GM21423 (cell line): ENCODE results near the gene SMG9.
"Not testable (repeated sequence)": the region's sequence is repeated elsewhere in the genome, so short reads cannot be mapped to it uniquely, and the experiment has no call there.

Source experiments
- ATAC-seq: cut with Tn5 transposase; IDR thresholded peaks from one replicate; pipeline ENCODE4 v1.9.1; 2021; ENCODE audit warnings: mild to moderate bottlenecking, moderate library complexity; ENCODE audit not compliant: unreplicated experiment

SMG9 gene

DNA sequence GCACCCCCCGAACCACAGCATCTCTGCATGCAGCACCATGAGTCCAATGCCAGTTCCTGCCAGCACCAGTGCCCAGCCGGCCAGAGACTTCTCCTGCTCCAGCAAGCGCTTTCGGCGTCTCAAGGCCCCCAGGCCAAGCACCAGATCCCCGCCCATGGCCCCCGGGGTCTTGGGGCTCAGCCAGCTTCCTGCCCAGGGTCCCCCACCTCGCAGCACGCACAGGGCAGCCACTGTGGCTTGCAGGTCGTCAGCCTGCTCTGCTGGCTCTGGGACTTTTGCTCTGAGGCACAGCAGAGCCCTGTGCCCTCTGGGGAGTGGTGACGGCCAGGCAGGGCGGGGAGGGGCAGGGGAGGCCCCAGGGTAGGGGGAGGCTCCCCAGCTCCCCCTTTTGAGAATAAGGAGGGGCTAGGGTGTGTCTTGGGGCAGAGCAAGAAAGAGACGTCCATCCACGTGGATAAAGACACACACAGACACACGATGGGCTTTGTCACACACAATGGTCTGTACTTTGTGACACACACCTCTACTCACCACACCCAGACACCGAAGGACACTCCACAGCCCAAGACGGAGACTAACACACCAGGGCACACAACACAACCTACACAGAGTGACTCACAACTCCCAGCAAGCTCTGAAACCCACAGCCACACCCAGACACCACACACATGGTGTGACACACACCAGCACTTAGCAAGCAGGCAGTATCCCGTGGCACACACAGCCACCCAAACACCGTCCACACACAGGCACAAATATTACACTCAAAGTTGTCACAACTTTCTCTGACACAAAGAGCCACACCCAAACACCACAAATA, 26.2 kb upstream of the SMG9 start, which contains the start of gene KCNN4:
Gene KCNN4, minus strand, starts transcription at position 268 of the 820 bp plus-strand sequence. Its CDS starts 112 bp downstream, at position 156.
- ATAC-seq: no peak

DNA sequence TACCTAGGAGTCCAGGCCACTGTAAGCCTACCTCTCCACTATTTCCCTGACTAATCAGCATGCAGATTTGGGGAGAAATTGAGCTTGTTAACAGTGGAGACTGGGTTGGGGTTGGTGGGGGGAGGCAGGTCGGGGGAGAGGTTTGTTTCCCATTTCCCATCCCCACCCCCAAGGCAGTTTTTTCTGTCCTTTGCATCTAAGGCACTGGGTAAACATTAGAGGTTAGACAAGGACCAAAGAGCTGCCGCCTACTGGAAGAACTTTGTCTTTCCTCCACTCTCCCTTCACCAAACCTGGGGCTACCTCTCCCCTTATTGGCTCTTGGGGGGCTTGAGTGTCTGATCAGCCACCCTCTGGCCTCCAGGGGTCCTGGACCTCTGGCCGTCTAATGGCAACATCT, 25.1 kb upstream of the SMG9 start:
- ATAC-seq: no peak

GRCh38 chr19:43779147-43779819, 24.5 kb upstream of the SMG9 start:
- no peak for ATAC-seq

DNA sequence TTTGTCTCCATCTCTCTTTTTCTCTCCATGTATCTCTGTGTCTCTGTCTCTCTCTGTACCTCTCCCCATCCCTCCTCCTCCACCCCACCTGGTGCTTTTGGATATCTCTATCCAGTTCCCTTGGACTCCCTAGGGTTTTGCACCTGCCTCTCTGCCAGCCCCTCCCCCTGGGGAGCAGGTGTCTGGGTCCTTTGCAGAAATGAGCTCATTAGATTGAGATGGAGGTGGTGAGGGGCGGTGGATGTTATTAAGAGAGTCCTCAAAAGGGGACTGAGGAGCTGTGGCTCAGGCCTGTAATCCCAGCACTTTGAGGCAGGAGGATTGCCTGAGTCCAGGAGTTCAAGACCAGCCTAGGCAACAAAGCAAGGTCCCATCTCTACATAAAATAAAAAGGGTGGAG, 23.9 kb upstream of the SMG9 start:
- no peak for ATAC-seq

GRCh38 chr19:43777163-43777695, 22.5 kb upstream of the SMG9 start:
- no peak for ATAC-seq

DNA sequence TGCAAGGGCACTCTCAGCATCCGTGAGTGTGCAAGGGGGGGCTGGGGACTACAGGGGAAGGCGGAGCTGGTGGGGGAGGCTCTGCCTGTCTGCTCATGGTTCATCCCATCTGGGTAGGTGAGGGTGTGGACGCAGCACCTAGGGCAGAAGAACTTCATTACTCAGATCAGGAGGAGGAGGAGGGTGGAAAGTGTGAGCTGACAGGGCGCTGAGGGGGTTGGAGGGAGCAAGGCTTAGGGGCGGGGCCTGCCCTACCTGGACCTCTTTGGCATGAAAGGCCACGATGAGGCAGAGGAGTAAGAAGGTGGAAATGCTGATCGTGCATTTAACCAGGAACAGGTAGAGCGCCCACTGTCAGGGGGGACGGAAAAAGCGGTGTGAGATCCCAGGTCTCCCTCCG, 21.5 kb upstream of the SMG9 start:
- ATAC-seq: no peak

DNA sequence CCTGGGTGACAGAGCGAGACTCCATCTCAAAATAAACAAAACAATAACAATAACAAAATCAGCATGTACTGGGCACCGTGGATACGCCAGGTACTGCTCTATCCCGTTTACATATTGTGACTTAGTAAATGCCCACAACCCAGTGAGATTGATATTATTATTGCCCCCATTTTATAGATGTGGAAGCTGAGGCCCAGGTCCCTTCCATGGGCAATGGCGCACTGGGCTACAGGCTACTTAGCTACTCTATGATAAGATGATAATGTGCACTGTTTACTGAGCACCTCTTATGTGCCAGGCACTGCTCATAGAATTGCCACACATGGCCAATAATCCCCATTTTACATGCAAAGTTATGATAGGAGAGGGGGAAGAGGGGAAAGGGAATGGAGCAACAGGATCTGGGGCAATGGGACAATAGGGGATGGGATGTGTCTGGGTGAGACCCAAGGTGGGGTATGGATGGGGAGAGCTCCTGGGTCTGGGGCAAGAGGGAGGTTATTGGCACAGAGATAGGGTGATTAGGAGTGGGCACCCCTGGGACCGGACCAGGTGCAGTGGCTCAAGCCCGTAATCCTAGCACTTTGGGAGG, 20.6 kb upstream of the SMG9 start:
- ATAC-seq: no peak

GRCh38 chr19:43774940-43775258, 20.1 kb upstream of the SMG9 start:
- ATAC-seq: not testable (repeated sequence)

GRCh38 chr19:43774103-43774939, 19.6 kb upstream of the SMG9 start:
- ATAC-seq: no peak

DNA sequence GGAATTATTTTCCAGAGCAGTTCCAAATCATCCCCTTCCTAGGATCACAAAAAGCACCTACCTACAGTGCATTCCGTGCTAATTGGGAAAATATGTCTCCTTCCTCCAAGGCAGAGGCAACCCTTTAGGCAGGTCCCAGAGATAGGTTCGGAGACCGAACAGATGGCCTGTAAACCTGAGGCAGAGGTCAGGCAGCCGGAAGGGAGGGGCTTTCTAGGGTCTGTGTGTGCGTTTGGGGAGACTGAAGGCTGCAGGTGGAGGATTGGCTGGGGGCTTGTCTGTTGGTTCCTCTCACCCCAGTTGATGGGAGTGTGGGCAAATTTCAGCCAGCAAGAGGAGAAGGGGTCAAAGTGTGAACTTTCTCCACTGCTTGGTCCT, 19.0 kb upstream of the SMG9 start:
- no peak for ATAC-seq

GRCh38 chr19:43769256-43769655, 14.5 kb upstream of the SMG9 start:
- no peak for ATAC-seq

- no peak for ATAC-seq
Observed at GRCh38 chr19:43768273-43769050, 13.7 kb upstream of the SMG9 start.

DNA sequence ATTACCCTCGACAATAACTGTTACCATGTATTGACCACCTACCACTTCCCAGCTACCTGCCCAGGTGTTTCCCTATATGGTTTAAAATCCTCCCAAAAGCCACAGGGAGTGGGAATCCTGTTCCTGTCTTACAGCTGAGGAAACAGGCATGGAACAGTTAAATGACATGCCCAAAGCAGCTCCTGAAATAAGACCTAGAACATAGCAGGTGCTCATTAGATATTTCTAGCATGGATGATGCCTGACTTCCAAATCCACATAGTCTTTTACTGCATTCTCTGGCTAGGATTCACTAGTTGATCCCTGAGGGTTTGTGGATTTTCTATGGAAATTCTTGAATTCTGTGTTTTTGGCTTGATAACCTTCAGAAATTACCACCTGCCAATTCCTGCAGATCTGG, 13.1 kb upstream of the SMG9 start:
- ATAC-seq: no peak

- no peak for ATAC-seq
Observed at GRCh38 chr19:43767316-43767715, 12.6 kb upstream of the SMG9 start.

DNA sequence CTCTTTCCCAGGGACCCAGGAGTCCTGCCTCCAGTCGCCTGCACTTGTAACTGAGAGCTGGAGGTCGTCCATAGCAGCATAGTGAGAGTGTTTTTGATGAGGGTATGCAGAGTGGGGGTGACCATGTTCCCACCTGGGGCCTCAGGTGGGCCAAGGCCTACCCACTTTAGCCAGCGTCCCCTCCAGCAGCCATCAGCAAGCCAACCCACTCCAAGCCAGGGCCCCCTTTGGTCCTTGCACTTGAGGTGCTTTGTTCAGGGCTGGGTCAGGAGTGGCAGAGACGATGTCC, 11.9 kb upstream of the SMG9 start:
- no peak for ATAC-seq

DNA sequence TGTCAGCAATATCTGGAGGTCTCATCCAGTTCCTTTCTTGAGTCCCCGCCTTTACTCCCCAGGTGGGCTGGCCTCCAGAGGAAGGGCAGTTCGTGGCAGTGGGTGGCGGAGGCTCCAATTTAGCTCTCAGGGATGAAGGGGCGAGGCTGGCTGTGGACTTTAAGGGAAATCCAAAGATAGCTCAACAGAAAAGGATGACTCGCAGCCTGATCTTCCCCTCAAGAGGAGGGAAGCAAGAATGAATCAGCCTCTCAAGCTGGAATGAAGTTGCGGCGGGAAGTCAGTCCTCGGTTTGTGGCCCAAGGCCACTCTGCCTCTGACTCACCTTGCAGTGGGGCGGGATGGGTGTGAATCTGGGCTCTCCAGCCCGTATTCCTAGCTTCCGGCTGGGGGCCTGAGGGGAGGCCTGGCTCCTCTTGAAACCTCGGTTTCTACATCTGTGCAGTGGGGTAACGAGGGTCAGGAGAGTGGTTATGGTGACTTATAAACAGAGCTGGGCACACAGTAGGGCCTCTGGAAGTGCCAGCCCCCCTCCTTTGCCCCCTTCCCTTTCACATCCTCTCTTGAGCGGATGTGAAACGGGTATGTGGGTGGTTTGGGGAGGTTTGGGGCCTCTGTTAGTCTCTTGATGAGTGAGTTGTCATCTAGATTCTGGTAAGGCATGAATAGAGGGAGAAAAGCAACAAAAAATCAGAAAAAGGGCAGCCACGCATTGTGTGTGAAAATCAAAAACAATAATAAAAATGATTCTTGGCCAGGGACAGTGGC, 10.5 kb upstream of the SMG9 start:
- ATAC-seq: peak; percentile 69

DNA sequence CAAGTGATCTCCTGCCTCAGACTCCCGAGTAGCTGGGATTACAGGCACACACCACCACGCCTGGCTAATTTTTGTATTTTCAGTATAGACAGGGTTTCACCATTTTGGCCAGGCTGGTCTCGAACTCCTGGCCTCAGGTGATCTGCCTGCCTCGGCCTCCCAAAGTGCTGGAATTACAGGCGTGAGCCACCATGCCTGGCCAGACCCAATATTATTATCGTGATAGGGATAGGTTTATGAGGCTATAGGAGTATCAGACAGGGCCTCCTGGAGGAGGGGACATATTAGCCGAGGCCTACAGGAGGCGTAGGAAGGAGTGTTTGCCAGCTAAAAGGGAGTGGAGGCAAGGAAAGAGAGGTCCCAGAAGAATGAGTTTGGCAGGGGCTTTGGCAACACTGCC, 9.9 kb upstream of the SMG9 start:
- not testable (repeated sequence) for ATAC-seq

GRCh38 chr19:43763473-43763939, 8.7 kb upstream of the SMG9 start:
- no peak for ATAC-seq

DNA sequence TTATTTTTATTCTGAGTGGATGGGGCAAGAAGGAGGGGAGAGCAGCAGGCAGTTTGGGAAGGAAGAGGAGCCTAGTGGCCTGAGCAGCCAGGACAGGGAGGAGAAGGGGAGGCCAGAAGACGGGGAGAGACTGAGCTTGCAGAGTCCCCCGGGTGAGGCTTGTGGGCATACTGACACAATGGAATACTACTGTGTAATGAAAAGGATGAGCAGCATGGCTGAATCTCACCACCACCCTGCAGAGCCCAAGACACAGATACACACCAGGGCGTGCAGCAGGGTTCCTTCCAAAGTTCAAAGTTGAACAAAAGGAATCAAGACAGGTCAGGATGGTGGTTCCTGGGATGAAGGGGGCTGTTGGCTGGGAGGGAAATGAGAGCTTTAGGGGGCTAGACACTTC, 8.1 kb upstream of the SMG9 start:
- no peak for ATAC-seq

DNA sequence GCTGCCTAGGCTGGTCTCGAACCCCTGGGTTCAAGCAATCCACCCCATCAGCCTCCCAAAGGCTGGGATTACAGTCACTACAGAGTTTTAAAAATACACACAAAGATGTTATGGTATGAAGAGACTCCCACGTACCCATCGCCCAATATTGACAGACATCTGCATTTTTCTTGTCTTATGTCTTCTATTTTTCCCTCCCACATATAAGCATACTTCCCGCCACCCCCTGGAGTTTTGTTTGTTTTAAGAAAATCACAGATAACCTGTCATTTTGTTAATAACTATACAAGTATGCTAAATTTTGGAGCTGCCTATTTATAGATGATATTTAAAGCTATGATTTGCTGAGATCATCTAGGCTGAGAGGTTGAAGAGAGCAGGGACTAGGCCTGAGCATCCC, 6.2 kb upstream of the SMG9 start:
- ATAC-seq: no peak
